NCI-H1417 (cell line): ENCODE data around the gene RPS6KA1.
"Not testable (repeated sequence)": the region's sequence is repeated elsewhere in the genome, so short reads cannot be mapped to it uniquely, and the experiment has no call there.

ENCODE experiments used
- DNase-seq, 3 experiments: peaks; one replicate each; lab custom pipeline; 2025; lab: John Stamatoyannopoulos, UW

RPS6KA1 gene

DNA sequence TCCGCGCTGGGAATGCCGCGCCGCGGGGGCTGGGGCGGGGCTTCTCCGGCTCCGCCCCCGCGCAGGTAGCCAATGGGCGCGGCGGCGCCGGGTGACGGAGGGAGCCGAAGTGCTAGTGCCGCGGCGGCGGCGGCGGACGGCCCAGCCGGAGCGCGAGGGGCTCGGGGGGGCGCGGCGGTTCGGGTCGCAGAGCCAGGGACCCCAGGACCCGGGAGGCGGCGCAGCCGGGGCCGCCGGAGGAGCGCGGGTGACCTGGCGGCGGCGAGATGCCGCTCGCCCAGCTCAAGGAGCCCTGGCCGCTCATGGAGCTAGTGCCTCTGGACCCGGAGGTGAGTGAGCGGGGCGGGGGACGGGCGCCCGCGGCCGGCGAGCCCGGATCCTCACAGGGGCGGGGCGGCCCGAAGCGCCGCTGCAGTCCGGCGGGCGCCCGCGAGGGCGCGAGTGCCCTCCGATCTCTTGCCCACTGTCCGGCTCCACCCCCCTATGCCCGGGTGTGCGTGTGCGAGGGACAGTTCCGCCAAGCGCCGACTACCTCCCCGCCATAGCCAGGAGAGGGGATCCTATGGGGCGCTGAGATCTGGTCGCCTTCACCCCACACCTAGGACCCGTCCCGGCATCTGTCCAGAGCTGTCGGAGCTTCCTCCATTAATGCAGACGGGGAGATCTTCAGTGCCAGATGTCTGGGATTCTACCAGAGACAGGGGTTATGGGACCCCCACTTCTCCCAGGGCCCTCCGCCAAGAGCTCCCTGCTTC is at the start of gene RPS6KA1:
RPS6KA1 (plus strand) TSS at position 107 of the 755 bp plus-strand sequence; CDS start at position 267, 160 bp downstream.
- peak; percentile 59 to 80 (median 73) for DNase-seq

DNA sequence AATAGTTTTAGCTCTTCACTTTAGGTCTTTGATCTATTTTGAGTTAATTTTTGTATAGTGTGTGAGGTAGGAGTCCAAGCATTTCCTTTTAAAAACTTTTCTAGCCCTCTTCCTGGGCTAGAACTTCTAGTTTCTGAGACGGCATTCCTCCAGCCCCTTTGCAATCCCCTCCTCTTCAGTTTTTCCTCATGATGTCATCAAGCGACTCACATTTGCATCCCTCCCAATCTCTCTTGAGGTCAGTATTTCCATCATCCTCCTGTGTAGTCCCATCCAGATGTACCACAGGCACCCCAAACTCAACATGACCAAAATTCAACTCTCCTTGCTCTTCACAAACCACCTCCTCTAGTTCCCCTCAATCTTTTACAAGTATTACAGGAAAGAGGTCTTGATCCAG is 46.6 kb upstream of the RPS6KA1 start:
- DNase-seq: no peak

DNA sequence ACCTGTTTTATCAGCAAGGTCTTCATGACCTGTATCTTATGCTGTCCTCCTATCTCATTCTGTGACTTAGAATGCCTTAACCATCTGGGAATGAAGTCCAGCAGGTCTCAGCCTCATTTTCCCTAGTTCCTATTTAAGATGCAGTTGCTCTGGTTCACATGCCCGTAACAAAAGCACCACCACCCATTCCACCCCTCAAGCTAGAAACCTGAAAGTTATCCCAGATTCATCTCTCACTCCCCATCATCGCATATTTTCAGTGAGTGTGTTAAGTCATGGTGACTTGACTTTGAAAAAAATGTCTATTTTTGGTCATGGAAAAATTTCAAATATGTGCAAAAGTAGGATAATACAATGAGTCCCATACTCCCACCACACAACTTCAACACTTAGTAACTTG is 45.6 kb upstream of the RPS6KA1 start:
- no peak for DNase-seq

DNA sequence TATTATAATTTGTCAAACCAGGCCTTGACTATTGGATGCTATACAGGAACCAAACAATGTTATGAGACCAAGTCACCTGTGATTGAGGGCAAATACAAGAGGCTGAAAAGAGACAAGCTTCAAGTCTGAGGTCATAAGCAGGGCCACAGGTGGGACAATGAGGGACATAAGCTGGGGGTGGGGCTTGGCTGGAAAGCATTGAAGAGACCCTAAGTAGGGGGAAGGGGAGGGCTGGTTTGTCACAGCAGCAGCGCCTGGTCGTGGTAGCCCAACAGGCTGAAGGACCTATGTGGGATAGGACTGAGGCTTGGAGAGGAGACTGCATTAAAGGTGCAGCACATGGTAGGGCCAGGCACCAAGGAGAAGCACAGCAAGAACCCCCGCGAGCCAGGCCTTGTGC is 39.4 kb upstream of the RPS6KA1 start:
- DNase-seq: no peak

DNA sequence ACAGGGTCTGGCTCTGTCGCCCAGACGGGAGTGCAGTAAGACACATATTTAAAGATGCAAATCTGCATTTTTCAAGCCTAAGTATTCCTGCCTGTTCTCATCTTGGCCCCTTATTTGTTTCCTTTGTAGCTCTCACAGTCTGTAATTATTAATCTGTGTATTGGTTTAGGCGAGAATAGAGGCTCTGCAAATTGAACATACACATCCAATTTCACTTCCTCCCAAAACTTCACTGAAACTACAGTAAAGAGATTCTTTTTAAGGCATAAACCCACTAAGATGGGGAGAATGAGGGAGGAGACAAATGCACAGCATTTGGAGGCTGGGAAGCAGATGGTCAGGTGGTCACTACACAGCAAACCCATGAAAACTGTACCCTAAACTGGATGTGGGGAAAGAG is 36.3 kb upstream of the RPS6KA1 start:
- DNase-seq: no peak

DNA sequence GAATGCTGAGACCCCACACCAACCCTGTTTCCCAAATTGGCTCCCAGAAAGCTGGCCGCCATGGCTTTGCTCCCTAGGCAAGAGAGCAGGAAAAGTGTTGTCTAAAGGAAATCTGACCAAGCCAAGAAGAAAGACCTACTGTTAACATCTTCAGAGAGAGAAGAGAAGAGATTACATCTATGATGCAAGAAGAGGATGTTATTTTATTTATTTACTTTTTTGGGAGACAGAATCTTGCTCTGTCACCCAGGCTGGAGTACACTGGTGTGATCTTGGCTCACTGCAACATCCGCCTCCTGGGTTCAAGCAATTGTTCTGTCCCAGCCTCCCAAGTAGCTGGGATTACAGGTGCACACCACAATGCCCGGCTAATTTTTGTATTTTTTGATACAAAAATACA is 35.6 kb upstream of the RPS6KA1 start:
- DNase-seq: no peak

DNA sequence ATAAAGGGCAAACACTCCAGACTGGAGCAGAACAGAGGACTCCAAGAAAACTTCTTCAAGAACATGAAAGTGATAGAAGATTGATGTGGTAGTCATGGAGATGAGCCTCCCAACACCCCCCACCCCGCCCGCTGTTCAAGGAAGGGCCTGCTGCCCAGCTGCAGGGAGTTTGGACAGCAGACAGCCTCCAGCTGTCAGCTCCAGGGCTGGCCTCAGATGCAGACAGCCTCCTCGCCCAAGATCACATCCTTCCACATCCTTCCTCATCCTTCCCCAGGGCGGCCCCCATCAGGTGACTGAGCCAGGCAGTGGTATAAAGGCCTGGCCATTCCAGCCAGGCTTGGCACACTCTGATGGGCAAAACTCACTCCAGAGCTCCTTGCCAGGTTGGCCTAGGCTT is 32.7 kb upstream of the RPS6KA1 start:
- DNase-seq: no peak

DNA sequence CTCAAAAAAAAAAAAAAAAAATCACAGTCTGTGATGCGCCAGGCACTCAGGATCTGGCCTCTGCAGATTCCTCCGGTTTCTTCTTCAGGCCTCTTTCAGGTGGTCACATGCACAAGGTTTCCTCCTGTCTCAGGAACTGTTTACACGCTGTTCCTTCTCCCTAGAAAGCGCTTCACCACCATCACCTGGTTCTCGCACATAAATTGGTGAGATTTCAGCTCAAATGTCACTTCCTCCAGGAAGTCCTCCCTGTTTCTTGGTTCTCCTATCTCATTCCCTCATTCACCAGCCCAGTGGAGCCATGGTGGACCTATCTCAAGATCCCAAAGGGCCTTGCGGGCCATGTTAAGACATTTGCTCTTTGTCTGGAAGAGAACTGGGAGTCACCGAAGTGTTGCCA is 30.7 kb upstream of the RPS6KA1 start:
- DNase-seq: no peak

DNA sequence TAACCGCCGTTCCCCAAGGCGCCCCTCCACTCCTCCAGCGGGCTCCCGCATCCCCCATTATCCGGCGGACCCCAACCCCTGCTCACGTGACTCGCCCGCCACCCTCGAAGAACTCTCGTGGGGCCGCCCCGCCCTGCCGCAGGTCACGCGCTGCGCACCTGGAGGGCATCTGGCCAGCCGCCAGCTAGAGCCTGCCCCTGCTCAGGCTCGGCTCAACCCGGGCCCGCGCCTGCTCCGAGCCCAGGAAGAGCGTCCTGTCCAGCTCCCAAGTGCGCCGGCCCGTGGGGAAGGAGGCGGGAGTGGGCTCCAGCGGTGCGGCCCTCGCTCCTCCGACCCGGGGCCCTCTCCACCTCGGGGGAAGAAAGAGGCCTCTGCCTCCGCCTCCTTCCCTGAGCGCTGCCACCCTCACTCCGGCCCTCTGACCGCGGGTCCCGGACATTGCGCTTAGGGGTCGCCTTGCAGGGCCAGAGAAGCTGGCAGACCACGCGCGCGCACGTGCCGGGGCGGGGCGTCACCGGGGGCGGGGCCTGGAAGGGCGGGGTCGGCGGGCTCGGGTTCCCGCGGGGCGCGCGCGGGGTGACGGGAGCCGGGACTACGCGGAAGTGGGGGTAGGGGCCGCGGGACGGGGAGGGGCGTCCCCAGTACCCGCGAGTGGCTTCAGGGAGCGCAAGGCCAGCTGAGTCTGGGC is 28.9 kb upstream of the RPS6KA1 start:
- peak; percentile 89 to 94 (median 93) for DNase-seq

DNA sequence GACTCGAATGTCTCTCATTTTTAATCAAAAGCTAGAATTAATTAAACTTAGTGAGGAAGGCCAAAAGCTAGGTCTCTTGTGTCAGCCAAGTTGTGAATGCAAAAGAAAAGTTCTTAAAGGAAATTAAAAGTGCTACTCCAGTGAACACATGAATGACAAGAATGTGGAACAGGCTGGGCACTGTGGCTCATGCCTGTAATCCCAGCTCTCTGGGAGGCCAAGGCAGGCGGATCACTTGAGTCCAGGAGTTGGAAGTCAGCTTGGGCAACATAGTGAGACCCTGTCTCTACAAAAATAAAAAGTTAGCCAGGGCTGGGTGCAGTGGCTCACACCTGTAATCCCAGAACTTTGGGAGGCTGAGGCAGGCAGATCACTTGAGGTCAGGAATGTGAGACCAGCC is 18.9 kb upstream of the RPS6KA1 start:
- DNase-seq: not testable (repeated sequence)

DNA sequence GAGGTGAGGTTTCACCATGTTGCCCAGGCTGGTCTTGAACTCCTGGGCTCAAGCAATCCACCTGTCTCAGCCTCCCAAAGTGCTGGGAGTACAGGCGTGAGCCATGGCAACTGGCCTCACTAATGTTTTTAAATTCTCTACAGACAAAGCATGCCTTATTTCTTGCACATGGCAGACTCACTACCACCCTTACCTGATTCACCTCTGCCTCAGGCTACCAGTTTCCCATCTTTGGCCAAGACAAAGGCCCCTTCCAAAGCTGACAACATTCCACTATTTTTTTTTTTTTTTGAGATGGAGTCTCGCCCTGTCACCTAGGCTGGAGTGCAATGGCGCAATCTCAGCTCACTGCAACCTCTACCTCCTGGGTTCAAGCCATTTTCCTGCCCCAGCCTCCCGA is 13.7 kb upstream of the RPS6KA1 start:
- DNase-seq: not testable (repeated sequence)

DNA sequence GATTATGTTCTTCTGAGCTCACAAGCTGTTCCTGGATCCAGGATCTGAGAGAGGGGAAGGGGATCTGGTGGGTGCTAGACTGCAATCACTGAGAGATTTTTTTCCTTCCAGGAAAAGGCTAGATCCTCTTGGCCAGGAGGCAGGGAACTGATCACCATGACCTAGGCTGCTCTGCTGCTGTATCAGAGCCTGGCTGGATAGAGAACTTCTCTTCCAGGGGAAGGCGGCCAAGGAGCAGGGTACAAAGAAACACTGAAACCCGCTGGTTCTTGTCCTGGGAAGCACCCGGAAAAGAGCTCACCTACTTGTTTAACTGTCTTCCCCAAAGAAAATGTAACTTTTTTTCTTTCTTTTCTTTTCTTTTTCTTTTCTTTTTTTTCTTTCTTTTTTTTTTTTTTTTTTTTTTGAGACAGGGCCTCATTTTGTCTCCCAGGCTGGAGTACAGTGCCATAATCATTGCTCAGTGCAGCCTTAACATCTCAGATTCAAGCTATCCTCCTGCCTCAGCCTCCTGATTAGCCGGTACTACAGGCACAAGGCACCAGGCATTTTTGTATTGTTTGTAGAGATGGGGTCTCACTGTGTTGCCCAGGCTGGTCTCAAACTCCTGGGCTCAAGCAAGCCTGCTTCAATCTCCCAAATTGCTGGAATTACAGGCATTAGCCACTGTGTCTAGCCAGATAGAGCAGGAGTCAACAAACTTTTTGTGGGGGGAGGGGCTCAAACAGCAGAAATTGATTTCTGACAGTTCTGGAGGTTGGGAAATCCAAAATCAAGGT is 12.4 kb upstream of the RPS6KA1 start:
- DNase-seq: no peak

DNA sequence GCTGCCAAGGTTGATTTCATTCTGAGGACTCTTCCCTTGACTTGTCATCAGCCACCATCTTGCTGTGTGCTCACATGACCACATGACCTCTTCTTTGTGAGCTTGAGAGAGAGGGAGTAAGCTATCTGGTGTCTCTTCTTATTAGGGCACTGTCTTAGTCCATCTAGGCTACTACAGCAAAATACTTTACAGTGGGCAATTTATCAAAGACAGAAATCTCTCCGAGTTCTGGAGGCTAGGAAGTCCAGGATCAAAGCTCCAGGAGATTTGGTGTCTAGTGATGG is 11.9 kb upstream of the RPS6KA1 start:
- DNase-seq: no peak

DNA sequence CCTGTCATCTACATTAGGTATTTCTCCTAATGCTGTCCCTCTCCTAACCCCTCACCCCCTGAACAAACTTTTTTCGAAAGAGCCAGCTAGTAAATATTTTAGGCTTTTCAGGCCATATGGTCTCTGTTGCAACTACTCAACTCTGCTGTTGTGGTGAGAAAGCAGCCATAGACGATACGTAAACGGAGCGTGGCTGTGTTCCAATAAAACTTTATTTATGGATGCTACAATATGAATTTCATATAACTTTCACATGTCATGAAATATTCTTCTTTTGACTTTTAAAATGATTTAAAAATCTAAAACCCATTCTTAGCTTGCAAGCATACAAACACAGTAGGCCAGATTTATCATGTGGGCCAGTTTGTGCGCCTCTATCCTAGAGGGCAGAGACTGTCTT is 11.2 kb upstream of the RPS6KA1 start:
- DNase-seq: no peak

DNA sequence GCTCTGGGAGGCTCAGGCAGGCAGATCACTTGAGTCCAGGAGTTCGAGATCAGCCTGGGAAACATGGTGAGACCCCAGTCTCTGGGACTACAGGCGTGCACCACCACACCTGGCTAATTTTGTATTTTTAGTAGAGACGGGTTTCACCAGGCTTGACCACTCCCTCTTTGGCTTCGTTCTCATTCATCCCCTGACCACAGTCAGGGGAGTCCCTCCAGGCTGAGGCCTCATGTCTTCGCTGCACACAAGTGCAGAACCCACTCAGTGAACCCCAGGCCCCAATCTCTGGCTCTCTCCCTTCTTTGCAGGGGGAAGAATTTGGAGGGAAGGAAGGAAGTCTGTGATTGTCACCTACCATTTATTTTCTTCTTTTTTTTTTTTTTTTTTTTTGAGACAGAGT is 9.2 kb upstream of the RPS6KA1 start:
- no peak for DNase-seq

DNA sequence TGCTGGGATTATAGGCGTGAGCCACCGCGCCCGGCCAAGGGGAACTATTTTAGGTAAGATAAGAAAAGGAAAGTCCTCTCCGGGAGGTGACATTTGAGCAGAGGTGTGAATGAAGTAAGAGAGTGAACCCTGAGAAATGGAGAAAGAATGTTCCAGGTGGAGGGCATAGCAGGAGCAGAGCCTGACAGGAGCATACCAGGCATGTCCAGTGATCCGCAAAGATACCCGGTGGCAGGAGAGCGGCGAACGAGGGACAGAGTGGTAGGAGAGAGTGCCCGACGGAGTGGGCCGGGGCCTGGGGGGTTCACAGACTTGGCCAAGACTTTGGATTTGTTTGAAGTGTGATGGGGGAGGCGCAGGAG is 7.9 kb upstream of the RPS6KA1 start:
- DNase-seq: no peak

DNA sequence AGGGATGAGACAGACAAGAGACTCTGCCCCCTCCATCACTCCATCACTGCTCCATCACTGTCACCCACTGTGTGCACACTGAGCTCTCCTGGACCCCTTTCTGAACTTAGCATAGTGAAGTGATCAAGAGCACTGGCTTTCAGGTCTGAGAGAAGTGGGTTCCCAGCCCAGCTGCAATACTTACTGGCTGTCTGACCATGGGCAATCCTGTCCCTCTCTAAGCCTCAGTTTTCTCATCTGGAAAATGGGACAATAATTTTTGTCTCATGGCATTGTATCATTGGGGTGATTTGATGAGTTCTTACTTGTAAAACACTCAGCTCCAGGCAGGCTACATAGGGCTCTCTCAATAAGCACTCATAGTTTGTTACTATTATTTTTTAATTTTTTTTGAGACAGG is 7.5 kb upstream of the RPS6KA1 start:
- DNase-seq: no peak

DNA sequence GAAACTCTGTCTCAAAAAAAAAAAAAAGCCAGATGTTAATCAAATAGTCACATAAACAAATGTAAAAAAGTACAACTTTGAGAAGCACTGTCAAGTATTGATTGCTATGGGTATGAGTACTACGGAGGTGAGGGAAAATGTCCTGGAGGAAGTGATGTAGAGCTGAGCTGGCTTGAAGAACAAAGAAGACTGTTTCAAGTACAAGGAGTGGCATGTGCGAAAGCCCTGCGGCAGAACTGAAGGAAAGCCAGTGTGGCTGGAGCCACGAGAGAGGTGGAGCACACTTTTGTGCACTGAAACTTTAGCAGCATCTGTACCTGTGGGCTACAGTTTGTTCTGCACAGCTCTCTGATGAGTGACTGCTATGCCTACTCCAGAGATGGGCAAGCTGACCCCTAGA is 5.4 kb upstream of the RPS6KA1 start:
- DNase-seq: no peak

DNA sequence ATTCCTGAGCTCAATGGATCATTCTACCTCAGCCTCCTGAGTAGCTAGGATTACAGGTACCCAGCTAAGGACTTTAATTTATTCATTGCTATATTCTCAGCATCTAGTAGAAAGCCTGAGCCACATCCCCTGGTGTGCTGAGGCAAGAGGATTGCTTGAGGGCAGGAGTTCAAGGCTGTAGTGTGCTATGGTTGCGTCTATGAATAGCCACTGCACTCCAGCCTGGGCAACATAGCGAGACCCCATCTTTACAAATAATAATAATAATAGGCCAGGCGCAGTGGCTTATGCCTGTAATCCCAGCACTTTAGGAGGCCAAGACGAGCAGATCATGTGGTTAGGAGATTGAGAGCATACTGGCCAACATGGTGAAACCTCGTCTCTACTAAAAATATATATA is 3.3 kb upstream of the RPS6KA1 start:
- DNase-seq: no peak

DNA sequence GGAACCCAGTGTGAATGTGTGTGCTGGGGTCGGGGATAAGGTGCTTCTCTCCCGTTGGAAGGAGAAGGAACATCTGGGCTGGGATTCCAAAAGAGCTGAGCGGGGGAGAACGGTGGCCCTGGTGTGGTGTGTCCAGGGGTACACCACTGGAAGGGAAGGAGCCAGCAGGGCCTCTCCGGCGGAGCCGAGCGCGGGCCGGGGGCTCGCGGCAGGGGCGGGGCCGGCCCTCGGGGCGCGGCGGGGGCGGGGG is 231 bp upstream of the RPS6KA1 start:
- DNase-seq: no peak

DNA sequence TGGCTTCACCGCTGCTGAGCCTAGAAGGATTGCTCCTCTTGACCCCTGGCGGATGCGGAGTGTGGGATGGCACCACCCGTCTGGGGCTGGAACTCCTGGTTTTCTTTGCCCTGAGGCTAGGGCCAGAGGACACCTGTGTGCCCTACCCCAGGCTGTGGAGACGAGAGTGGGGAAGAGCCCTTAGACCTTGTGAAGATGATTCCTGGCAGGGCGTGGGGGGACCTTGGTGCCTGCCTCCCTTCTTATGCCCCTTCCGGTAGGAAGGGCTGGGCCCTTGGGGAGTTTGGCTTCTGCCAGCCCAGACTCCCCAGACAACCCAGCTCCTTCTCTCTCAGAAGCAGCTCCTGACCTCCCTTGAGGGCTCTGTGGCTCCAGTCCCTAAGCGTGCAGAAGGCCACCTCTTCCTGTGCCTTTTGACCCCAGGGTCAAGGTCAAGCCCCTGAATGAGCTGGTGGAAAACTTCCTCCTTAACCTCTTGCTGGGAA is 891 bp downstream of the RPS6KA1 start:
- DNase-seq: peak in 2 of 3 experiments; percentile 41 to 52

DNA sequence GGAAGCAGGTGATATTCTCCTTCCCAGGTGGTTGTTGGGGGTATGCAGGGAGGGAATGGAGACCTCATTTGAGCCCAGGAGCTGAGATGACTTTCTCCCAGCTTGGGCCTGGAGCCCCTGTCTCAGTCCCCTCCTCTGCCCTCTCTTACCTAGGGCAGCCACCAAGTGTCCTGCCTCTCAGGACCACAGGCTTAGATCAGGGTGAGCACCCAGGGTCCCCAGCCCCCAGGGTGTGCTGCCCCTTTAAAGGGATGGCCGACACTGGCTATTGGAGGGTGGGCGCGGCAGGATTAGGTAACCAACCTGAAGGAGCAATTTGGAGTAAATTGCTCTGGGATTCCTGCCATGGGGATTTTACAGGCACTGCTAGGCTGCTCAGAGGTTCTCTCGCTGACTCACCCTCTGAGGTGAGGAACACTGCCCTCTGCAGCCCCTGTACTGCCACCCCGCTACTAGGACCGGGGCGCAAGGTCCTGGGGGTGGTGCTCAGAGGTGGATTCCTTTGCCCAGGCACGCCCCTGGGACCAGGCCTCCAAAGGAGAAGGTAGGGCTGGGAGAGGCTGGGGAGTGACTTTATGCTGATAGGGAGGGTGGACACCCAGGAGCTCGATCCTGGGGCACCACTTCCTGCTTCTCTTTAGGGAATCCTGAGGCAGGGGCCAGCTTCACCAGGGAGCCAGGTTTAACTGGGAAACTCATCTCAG is 1.5 kb downstream of the RPS6KA1 start:
- DNase-seq: peak; percentile 21 to 74 (median 51)

DNA sequence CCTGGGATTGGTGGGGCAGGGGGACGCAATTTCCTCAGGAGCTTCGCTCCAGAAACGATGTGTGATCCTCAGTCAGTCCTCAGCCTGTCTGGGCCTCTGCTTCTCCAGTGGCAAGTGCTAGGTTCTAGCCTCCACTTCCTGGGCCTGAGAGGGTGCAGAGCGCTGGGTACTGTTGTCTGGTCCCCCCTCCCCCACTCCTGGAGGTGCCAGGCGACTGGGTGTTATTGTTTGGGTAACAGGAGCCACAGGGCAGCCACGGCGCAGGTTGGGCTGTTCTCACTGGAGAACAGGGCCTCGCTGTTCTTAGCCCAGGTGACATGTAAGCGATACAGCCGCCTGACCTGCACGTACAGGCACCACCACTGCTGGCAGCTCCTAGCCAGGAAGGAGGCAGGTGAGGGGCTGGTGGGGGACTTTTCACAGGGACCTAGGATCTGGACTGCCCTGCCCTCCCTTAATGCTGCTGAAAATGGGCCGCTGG is 2.1 kb downstream of the RPS6KA1 start:
- peak in 2 of 3 experiments; percentile 38 to 39 for DNase-seq
